GM21737 (cell line): Measurements from ENCODE around the gene TMEM167B.
"Not testable (repeated sequence)": the region's sequence is repeated elsewhere in the genome, so short reads cannot be mapped to it uniquely, and the experiment has no call there.

Source experiments
- ATAC-seq: cut with Tn5 transposase; IDR thresholded peaks from one replicate; pipeline ENCODE4 v1.9.1; 2021; ENCODE audit warnings: mild to moderate bottlenecking, moderate library complexity; ENCODE audit not compliant: unreplicated experiment

TMEM167B gene

DNA sequence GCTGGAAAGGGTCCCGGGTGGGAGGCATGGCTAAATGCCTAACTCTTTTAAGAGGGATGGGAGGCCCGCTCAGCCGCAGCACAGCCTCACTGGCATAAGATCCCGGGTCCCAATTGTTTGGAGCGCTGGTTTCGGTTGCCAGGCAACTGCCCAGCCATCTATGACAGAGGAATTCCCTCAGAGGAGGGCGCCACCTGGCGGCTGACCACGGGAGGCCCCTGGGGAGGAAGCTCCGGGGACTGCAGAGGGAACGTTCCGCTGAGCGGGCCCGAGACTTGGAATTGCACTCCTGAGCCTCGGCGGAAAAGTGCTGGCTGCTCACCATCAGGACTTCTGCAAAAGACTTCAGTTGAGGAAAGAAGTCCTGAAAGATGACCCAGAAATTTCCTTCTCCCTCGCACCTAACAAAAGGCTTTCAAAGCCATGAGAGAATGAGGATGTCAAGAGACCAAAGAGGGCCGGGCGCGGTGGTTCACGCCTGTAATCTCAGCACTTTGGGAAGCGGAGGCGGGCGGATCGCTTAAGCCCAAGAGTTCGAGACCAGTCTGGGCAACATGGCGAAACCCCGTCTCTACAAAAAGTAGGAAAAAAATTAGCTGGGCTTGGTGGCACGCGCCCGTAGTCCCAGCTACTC is 22.2 kb downstream of the TMEM167B start:
- no peak for ATAC-seq

DNA sequence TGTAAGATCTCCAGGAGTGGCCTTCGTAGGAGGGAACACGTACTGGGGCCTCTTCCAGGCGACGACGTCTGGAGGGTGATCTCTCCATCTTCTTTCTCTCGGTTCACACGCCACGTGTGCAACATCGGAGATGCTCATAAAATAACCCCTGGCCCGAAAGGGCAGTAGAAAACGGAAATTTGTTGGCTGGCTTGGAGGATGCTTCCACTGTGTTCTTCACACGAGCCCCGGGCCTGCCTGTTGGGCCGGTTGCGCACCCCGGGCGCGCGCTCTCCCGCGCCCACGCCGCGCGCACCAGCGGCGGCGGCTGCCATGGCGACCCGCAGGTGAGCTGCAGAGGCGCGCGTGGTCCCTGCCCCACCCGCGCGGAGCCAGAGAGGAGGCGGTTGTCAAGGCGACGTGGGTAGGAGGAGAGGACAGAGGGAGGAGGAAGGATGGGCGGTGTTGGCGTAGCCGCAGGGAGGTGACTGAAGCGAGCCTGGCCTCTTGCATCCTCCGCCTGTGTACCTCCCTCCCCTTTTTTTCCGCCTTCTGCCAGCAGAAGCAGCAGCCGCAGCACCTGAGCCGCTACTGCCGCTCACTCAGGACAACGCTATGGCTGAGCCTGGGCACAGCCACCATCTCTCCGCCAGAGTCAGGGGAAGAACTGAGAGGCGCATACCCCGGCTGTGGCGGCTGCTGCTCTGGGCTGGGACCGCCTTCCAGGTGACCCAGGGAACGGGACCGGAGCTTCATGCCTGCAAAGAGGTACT is 23.2 kb downstream of the TMEM167B start, which contains the start of gene ELAPOR1:
ELAPOR1 (plus strand) TSS at position 526 of the 752 bp plus-strand sequence; CDS start at position 595, 69 bp downstream.
- ATAC-seq = peak; percentile 44

DNA sequence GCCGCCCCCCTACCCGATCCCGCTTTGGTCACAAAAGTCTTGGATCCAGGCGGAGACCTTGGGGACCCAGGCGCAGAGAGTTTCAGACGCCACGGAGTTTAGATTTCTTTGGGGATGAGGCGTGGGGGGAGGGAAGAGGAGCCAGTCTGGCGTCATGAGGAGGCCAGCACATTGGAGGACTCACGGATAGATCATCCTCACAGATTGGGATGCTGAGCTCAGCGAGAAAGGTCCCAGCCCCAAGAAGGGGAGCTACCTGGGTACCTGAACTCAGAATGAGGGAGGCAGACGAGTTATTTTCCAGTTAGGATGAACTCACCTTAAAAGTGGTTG is 23.7 kb downstream of the TMEM167B start:
- ATAC-seq = no peak

DNA sequence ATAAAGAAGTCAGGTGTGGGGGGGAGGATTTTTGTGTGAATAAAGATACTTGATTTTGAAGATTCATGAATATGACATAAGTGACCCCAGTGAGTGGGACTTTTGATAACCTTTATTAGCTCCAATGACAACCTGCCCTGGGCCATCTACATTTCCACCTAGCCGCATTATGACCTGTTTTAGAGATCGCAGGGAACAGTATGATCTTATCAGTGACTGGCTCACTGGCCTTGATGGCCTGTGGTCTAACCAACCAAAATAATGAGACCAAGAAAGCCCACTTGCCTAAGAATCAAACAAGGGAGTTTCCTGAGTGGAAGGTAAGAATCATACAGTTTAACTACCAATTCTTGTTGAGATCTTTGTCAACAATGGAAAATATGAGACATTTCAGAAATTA is 25.1 kb downstream of the TMEM167B start:
- ATAC-seq = no peak

DNA sequence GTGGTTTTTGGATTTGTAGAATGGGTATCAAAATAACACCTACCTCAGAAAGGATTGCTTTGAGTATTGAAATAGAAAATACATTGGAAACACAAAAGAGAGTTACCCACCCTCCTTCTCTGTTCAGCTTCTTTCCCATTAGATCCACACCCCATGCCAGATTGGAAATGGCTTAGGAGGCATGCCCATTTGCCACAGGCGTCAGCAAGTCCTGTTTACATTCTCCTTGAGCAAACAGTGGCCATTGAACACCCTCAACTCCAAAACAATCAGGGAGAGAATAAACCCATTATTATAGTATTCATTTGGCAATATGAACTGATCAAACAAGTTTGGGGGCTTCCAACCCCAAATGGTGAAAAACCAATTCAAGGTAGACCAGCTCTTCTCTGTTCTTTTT is 25.7 kb downstream of the TMEM167B start:
- ATAC-seq = no peak

DNA sequence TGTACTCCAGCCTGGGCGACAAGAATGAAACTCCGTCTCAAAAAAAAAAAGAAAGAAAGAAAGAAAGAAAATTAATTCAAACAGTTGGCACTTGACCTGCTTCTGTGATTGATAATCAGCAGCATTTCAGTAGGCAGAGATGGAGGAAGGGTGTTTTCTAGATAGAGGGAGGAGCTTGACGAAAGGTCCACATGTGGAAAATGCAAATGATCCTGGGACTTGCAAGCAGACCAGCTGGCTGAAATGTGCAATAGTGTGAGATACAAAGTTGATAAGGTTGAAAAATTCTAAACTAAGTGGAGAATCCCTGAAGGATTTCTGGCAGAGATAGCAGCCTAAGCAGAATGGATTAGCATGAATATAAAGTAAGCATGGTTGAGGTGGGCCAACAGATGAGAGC is 27.5 kb downstream of the TMEM167B start:
- ATAC-seq = no peak

DNA sequence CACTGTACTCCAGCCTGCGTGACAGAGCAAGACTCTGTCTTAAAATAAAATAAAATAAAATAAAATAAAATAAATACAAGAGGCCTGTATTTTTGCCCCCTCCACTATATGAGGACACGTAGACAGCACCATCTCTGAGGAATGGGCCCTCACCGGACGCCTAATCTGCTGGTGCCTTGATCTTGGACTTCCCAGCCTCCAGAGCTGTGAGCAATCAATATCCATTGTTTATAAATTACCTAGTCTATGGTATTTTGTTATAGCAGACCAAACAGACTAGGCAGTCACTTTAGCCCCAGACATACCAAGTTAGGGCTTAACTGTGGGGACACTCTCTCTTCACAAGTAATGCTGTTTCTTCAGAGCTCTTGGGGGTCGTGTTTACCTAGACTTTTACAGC is 29.8 kb downstream of the TMEM167B start:
- ATAC-seq = no peak

DNA sequence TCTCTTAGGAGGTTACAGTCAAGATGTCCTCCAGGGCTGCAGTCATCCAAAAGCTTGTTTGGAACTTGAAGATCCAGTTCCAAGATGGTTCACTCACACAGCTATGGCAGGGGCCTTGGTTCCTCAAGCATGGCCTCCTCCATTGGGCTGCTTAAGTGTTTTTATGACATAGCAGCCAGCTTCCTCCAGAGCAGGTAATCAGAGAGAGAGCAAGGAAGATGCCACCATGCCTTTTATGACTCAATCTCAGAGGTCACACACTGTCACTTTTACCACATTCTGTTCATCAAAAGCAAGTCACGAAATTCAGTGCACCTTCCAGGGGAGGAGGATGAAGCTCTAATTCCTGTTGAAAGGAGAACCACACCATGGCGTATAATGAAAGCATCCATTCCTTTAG is 40.5 kb downstream of the TMEM167B start:
- ATAC-seq = no peak

DNA sequence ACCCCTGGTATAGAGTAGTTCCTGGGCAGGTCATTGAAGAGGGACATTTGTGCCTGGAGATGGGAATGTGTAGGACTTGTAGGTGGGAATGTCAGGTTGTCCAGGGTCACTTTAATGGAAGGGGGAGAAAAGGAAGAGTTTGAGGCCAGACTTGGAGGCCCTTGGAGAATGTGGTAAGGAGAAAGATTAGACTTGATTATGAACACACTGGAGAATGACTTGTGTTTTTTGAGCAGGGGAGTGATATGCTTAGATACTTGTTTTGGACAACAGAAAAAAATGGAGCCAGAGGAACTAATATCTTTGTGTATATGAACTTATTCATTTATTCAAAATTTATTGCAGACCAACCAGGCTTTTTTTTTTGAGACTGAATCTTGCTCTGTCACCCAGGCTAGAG is 41.2 kb downstream of the TMEM167B start:
- ATAC-seq = no peak

DNA sequence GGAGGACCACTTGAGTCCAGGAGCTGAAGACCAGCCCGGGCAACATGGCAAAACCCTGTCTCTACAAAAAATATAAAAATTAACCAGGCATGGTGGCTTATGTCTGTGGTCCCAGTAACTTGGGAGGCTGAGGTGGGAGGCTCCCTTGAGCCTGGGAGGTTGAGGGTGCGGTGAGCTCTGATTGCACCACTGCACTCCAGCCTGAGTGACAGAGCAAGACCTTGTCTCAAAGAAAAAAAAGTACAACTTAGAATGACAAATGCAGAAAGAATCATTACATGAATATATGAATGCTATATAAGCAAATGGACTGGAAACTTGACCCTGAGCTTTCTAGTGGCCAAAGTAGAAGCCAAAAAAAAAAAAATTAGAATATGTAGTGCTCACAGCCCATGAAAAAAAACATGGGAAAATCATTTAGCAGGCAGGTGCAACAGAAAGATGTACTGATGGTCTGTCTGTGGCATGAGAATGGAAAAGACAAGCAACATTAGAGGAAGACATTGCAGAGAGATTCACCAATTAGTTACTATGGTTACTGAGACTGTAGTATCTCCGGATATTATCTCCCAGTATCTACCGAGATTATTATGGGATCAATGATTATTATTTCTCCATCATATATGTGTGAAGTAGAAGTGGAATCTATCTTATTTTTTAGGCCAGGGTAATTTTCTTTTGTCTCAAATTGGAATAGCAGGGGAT is 42.6 kb downstream of the TMEM167B start:
- ATAC-seq = no peak

DNA sequence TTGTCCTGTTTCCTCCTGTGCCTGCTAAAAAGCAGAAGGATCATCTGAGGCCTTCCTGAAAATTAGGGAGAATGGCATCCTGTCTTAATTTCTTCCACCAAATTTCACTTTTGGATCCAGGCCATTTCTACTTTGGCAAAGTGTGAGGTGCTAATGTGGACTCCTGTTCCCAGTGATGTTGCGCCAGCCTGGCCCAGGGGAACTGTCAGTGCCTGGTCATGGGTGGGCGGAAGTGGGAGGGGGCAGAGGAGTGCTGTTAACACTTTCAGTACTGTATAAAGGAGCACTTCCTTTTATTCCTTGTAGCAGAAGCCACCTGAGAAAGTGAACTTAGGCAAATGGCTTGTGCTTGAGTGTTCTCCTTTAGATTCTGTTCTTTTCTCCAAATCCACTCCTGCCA is 43.3 kb downstream of the TMEM167B start:
- ATAC-seq = no peak

DNA sequence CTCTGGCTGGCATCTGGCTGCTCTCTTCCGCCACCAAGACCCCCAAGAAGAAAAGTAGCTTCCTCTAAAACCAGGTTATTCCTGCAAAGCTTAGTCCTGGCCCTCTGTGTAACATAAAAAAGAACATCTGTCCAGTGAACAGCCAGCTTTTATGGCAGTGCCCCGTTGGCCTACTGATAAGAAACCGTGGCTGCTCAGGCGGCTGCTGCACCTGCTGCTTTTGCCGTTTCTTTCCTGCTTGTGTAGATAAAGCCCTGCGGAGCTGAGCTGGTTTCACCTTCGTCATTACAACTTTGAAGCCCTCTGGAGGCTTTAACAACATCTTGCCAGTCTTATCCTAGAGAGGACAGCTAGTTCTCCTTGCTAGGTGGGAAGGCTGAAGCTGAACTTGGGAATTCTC is 43.9 kb downstream of the TMEM167B start:
- no peak for ATAC-seq

DNA sequence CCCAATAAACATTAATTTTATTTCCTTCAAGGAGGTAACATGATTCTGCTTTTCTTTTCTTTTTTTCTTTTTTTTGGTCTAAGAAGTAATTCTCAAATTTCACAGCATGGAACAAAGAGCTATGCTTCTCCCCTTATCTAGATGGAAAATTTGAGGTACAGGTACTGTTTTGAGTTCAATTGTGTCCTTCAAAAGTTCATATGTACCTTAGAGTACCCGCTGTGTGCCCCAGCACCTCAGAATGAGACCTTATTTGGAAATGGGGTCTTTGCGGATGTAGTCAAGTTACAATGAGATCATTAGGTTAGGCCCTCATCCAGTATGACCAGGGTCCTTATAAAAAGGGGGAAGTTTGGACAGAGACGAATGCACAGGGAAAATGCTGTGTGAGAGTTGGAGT is 45.4 kb downstream of the TMEM167B start:
- ATAC-seq = no peak

DNA sequence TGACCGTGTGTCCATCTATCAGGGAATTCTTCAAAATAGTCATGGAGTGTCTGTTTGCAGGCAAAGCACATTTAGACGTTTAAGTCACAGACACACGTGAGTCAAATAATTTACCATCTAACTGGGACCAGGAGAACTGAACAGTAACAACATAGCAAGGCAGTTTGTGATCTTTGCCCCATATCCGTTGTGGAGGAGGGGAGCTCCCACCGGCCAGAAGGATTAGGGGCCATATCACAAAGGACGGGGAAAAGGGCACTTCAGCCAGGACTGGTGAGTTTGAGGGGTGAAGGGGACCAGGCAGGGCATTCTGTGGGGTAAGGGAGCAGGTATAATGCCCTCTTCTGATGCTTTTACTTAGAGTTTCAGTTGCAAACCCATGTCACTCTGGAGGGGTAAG is 46.2 kb downstream of the TMEM167B start:
- ATAC-seq = no peak

DNA sequence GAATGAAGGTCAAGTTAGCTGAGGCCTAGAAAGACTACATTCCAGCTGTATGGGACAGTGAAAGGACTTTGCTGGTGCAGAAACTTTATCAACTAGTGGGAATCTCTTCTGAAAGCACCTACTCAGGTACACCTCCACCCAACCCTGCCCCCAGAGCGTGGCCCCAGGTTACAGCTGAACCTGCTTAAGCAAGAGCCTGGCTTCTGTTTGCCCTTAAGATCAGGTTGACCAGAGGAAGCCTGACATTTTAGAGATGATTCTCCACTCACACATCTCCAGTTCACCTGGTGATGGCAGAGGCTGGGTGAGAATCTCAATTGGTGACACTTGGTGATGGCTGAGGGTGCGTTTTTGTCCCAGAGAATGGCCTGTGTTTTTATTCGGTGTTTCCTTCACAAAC is 47.4 kb downstream of the TMEM167B start:
- ATAC-seq = no peak

DNA sequence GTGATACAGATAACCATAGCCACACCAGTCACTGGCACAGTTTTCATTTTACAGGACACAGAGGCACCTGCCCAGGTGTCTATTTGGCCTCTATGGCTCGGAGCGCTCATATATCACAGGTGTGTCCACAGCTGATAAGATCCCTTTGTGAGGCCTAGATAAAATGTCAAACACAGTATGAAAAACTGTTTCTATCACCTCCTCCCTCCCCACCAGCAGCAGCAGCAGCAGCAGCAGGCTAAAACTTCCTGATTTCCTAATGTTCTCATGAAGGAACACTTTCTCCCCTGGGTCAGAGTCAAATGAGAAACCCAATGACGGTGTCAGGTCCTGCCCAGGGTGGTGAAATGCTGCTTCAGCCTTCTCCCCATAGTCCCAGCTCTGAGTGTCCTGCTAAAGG is 47.8 kb downstream of the TMEM167B start:
- no peak for ATAC-seq

DNA sequence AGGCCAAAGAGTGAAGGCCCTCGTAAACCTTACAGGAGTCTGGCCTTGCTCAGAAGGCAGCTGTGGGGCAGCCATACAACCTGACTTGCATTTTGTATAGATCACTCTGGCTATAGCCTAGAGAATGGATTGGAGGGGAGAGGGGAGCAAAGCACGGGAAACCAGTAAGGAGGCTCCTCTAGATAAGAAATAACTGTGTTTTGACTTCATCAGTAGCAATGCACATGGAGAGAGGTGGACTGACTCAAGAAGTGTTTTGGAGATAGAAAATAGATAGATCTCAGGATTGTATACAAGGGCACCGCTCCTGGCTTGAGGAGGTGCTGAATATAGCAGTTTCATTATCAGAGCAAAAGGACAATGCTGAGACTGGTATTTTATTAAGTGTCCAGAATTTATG is 49.8 kb downstream of the TMEM167B start:
- no peak for ATAC-seq

DNA sequence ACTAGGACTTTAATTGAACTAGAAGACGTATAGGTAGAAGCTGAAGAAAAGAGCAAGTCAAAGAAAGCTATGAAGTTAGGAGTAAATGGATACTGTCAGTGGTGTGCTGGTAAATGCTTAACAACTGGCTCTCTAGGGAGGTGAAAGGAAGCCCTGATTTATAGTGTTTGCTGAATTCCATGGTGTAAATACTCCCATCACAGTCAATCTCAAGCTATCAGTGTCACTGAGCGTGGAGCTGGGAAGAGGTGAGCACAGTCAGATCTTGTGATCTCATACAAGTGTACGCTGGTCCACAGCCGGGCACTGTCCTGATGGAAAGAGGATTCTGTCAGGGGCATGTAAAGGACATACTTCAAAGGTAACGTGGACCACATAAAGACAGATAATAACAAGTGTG is 51.7 kb downstream of the TMEM167B start:
- no peak for ATAC-seq

DNA sequence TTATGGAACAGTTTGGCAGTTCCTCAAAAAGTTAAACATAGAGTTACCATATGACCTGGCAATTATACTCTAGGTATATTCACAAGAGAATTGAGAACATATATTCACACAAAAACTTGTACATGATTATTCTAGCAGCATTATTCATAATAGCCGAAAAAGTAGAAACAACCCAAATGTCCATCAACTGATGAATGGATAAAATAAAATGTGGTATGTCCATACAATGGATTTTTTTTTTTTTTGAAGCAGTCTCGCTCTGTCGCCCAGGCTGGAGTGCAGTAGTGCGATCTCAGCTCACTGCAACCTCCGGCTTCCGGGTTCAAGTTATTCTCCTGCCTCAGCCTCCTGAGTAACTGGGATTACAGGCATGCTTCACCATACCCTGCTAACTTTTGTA is 52.2 kb downstream of the TMEM167B start:
- ATAC-seq = not testable (repeated sequence)
